ENCODE measurements around the gene PARS2.

DNA sequence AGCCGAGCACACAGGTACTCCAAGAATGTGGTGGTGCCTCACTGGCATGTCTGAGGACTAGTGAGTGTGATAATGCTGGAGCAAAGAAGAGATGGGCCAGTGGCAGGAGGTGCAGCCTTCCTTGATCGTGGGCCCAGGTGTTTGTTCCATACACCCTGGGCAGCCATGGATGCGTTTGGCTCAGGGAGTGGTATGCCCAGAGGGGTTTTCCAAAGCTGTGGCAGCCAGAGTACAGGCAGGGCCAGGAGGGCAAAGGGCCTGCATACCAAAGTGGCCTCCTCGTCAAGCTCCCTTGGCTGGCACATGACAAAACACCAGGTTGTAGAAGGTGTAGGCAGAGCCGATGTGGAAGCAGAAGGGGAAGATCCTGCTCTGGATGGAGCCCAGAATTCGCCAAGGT lies 19.0 kb downstream of the PARS2 start:
- TF ChIP-seq, protein P1, sequence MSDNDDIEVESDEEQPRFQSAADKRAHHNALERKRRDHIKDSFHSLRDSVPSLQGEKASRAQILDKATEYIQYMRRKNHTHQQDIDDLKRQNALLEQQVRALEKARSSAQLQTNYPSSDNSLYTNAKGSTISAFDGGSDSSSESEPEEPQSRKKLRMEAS (IDR thresholded peaks at IDR 0.05; ENCODE audit: low read depth, low read length): no peak
- no peak for TF ChIP-seq MYC (IDR thresholded peaks at IDR 0.05; ENCODE audit: low read depth, low read length)
- no peak for TF ChIP-seq POLR2A (IDR thresholded peaks at IDR 0.05; ENCODE audit: extremely low read depth, insufficient read length)
